Measurements from ENCODE around the gene MYH15.

Gene MYH15

DNA sequence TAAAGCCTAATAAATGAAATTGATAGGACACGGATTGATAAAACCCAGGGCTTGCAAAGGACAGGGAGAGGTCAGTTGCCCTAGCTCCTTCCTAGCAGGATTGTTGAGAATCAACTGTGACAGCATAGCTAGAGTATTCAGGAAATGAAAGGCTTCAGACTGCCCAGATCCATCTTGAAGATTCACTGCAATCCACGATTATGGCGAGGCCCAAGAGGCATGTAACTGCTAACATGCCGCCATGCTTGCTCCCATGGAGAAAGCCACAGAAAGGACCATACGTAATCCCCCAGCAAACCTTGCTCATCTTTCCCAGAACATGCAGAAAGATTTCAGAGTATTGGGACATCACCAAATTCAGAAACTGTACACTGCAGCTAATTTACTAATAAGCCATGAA lies 41.3 kb downstream of the MYH15 start:
- no peak for DNase-seq

DNA sequence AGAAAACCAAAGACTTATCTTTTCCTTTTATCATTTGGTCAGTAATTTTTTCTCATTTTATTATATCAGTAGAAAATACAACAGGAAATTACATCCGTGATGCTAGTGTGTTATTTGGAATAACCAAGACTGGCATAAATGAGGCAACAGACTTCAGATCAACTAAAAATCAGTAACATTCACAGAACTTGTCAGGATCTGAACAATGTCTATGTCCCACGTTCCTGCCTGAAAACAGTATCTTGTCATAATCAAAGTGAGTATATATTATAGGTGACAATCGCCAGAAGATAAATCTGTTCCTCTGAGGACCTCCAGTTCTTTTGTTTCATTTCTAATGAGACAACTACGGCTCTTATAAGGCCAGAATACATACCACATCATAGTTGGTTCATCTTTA lies 41.8 kb downstream of the MYH15 start:
- DNase-seq = no peak

DNA sequence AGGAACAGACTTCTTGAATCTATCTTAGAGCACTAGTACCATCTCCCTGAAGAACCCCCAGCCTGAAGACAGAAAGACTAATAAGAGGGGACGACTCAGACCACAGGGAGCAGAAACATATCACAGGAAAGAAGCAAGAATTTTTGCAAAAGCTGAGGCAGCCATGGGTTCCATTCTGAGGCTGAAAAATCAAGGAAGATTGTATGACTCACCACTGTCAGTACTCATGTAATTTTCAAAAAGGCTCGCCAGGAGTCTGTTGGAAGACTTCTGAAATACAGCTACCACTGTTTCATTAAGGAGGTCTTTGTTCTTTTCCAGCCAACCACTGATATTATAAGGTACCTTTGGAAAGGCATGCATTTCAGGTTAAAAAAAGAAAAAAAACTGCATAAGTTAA lies 47.5 kb downstream of the MYH15 start:
- DNase-seq = no peak

DNA sequence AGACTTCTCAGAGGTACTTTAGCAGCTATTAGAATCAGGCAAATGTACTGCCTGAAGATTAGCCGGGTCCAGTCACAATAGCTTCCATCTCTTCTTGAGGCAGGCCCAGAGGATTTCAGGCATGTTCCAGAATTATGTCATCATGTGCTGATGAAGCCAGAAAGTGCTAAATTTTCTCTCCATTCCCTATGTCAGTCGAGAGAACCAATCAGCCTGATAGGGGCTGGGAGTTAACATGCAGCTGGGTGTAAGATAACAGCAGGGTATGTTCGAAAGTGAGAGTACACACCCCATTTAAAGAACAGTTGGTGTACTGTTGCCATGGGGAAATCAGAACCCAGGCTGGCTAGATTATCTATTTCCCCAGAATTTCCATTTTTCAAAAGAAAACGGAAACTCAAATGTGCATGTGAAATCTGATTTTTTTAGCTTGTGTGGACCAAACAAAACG lies 48.7 kb downstream of the MYH15 start:
- DNase-seq = no peak

DNA sequence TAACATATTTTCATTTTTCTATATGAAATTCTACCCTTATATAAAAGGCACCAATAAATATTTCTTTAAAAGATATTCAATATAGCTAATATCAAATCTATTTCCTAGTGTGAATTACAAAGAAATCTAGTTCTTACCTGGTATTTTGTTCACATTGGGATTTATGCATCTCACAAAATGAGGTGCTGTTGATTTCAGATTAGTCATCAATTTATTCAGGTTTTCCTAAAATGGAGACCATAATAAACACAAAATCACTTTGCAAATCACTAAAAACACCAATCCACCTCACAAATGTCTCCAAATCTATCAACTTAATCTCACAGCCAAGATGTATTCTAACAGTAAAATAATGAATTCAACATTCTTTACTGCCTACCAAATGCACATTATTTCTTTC lies 51.2 kb downstream of the MYH15 start:
- DNase-seq = no peak

DNA sequence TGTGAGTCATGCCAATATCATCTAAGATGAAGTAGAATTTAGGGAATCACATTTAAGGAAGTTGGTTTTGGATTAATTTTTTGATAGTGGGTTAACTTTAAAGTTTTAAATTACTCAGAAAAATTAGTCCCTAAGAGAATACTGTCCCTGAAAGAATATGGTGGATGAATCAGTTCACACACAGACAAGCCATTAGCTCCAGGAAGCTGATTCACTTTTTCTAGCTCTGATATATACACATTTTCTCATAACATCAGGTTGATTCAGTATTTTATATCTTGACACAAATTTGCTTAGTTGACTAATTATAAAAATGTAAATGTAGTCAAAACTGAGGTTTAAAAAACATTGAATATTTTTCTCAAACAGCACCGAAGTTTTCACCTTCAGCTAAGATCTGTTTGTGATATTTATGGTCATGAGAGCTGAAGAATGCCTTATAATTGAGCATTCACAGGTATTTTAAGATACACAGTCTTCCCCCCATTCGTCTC lies 55.1 kb downstream of the MYH15 start:
- no peak for DNase-seq

DNA sequence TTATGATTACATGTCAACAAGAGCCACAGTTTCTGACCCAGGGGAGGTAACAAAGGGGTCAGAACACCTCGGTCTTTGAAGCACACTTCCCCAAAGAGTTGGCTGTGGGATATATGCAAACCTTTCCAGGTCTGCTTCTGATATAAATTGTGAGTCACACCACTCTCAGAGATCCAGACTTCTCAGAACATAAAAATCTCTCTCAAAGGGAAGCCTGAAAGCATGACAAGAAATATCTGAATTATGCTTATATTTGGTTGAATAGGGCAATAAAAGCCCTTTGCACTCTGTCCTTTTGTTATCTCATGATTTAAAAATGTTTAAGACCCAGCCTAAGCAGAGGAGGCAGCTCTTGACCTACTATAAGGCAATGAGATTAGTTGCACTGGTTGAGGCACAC lies 56.8 kb downstream of the MYH15 start:
- no peak for DNase-seq

DNA sequence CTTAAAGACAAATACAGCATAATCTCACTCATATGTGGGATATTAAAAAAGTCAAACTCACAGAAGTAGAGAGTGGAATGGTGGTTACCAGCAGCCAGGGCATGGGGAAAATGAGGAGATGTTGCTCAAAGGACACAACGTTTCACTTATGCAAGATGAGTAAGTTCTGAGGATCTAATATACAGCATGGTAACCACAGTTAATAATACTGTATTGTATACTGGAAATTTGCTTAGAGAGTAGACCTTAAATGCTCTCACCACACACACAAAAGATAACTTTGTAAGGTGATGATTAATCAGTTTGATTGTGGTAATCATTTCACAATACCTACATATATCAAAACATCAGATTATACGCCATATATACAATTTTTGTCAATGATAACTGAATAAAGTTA lies 60.0 kb downstream of the MYH15 start:
- no peak for DNase-seq

DNA sequence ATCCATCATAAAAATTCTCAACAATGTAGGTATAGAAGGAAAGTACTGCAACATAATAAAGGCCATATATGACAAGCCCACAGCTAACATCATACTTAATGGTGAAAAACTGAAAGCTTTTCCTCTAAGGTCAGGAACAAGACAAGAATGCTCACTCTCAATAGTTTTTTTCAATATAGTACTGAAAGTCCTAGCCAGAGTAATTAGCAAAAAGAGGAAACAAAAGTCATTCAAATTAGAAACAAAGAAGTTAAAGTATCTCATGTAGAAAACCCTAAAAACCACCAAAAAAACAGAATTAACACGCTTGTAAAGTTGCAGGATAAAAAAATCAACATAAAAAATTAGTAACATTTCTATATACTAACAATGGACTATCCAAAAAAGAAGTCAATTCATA lies 61.8 kb downstream of the MYH15 start:
- no peak for DNase-seq

DNA sequence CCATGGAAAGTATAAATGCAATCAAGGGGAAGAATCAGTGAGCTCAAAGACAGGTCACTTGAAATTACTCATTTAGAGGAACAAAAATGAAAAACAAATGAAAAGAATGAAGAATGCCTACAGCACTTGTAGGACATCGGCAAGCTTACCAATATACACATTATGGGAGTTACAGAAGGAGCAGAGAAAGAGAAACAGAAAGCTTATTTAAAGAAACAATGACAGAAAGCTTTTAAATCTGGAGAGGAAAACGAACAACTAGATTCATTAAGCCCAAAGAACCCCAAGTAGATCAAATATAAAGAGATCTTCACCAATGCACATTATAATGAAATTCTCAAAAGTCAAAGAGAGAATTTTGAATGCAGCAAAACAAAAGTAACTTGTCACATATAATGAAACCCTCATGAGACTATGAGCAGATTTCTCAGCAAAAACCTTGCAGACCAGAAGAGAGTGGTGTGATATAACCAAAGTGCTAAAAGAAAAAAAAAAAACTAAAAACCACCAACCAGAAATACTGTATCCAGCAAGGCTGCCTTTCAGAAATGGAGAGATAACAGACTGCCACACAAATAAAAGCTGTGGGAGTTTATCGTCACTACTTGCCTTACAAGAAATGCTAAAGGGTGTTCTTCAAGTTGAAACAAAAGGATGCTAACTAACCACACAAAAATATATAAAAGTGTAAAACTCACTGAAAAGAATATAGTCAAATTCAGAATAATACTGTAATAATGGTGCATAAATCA lies 63.1 kb downstream of the MYH15 start:
- no peak for DNase-seq

DNA sequence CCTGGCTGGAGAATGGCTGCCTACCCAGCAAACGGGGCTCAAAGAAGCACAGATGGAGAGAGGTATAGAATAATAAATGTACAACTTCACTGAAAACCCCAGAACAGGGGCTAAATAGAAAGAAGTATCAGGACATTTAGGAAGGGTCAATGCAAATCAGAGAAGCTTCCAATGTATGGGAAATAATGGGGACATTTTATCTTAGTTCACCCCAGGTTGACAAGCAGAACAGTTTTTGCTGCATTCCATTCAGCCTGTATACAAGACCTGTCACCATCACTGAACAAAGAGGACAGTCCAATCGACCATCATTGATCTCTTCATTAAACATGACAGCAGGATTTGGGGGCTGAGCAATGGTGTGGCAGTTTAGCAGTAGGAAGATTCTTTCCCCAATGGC lies 68.1 kb downstream of the MYH15 start:
- DNase-seq = no peak

DNA sequence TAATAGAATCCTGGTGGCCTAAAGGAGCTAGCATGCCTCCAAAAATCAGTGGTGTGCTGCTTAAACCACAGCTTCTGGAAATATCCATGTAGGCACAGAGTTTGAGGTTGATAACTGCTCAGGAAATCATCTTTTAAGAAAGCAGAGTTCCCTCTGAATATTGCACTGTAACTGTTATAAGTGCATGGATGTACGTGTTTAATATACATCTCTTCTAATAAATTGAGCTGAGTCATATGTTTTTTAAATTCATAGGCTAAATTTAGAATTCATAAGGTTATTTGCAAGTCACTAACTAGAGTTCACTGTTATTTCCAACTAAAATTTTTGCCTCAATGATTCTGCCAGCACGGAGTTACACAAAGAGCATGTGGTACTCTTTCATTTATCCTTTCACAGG lies 68.9 kb downstream of the MYH15 start:
- DNase-seq = no peak

DNA sequence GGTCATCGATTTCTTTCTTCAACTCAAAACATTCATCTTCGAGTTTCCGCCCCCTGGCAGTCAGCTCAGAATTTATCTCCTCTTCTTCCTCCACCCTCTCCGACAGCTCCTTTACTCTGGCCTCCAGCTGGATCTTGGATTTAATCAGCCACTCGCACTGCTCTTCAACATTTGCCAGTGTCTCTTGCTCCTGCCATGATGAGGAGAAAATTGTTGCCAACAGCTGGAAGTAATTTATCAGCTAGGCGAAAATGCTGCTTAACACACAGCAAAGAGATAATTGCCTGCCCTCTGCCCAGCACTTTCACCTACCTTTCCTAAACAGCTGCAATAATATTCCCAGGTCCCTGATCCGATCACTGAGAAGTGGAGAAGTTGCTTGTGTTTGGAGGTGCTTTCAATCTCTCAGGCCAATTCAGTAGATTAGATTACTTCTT lies 69.3 kb downstream of the MYH15 start:
- no peak for DNase-seq

DNA sequence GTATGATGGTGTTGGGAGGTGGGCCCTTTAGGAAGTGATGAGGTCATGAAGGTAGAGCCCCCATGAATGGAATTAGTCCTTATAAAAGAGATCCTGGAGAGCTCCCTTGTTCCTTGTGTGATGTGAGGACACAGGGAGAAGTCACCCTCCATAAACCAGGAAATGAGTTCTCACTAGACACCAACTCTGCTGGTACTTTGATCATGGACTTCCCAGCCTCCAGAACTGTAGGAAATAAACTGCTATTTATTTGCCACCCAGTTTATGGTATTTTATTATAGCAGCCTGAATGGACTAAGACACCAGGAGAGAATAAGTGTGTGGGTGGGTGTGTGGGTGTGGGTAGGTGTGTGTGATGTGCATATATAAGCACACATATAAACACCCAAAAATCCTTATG lies 71.9 kb downstream of the MYH15 start:
- no peak for DNase-seq

DNA sequence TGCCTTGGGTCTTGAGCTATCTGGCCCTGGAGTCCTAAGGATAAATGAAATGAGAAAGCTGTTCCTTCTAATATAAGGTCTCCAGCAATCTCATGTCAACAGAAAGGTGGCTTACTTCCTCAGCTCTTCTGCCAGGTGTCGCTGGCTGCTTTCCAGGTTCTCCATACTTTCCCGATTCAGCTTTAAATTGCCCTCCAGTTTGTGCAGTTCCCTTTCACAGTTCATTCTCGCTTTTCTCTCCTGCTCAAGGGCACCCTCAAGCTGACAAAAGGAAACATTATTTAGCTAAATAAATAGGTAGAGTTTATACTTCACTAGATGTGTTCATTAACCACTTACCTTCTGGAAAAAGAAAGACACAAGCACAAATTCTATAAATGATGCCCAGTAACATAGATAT lies 73.0 kb downstream of the MYH15 start:
- no peak for DNase-seq

DNA sequence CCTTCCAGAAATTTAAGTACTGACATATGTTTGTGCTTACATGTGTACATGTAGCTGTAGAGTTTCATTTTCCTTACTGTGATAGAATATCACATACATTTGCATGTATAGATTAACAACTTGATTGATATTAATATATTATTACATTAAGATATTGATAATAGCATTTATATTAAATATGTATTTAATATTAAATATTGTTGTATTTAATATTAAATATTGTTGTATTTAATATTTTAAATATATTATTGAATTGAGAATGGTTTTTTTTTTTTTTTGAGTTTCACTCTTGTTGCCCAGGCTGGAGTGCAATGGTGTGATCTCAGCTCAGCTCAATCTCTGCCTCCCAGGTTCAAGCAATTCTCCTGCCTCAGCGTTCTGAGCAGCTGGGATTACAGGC lies 76.5 kb downstream of the MYH15 start:
- DNase-seq = no peak

DNA sequence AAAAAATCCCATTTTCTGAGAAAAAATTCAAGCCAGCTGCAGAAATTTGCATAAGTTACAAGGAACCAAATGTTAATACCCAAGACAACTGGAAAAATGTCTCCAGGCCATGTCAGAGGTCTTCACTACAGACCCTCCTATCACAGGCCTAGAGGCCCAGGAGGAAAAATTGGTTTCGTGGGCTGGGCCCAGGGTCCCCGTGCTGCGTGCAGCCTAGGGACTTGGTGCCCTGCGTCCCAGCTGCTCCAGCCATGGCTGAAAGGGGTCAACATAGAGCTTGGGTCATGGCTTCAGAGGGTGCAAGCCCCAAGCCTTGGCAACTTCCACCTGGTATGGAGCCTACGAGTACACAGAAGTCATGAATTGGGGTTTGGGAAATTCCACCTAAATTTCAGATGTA lies 78.0 kb downstream of the MYH15 start:
- no peak for DNase-seq

DNA sequence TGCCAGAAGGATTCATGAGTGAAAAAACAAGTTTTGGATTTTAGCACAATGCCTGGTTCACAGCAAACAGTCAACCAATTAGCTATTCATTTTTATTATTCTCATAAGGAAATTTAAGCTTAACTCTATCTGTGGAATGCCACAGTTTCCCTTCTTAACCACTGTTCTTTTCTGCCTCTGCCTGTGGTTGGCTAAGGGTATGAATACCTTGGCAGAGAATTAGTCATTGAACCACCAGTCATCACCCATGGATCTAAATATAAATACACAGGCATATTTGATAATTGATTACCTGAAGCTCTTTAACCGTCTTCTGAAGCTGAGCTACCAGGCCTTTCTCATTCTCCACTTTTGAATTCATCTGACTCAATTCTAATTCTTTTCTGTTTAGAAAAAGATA lies 79.9 kb downstream of the MYH15 start:
- DNase-seq = no peak

DNA sequence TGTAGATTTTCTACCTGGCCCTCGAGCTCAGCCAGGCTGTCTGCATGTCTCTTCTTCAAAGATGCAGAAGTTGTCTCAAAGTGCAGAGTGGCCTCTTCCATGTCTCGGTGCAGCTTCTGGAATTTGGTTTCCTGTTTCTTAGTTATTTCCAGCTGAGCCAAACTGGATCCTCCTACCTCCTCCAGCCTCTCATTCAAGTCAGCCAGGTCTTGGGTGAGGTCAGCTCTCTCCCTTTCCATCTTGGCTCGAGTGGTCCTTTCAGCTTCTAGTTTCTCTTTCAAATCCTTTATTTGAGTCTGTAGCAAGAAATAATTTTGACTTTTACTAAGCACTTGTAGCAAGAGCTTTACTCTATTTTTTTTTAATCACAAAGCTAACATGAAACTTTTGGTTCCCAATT lies 81.8 kb downstream of the MYH15 start:
- DNase-seq = no peak

DNA sequence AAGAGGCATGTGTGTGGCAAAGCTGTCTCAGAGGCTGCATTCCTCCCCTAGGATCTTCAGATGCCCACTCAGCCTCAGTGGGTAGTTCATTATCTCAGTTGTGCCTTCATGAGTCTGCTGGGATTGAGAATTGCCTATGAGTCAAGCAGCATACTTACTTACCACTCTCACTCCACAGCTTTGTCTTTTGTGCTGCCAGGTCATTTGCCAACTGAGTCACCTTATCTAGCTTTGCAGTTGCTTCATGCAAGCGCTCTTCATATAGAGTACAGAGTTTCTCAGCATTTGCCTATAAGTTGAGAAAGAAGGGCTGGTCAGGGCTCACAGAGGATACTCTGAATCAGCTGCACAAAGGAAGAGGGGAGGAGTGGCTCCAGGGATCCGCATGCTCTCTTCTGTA lies 89.5 kb downstream of the MYH15 start:
- DNase-seq = no peak

DNA sequence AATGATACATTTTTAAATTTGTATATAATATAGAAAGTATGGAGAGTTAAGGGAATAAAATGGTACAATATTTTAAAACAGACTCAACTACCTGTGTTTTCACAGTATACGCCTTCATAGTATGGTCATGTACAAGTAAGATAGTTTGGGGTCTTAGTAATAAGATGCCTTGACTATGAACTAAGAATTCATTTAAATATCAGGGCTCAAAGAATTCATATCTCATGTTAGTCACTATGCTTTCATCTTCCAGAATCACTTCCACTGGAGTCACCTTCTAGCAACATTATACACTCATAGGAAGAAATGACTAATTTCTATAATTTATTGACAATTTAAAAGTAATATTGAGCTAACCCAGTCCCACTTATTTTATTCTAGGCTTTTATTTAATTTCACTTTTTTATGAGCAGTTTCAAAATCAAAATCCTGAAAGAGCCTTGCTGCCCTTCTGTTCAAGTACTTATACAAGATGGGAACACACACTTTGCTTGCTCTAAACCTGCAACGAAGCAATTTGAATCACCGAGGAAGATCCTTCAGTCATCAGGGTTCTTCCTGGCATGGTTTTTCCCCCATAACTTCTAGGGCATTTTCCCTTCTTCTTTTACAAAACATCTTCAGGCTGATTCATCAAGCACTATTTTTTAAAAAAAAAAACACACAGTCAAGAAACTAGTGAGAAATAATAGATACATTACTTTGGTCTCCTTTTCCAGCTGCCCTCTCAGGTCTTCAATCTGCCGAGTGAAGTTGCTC lies 94.1 kb downstream of the MYH15 start:
- DNase-seq = no peak

DNA sequence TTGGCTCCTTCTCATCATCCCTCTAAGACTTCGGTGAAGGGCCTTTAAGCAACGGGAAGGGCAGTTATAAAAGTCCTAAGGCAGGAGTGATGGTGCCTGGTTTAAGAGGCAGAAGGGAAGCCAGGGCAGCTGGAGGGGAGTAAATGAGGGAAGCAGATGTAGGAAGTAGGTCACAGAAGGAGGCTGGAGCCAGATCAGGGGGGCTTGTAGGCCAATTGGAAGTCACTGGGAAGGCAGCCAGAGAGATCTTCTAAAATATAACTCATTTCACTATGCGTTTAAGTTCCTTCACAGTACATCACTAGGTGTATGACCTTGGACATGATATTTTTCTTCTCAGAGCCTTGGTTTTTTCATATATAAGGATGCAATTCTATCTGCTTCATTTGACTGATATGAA lies 94.7 kb downstream of the MYH15 start:
- DNase-seq = no peak

DNA sequence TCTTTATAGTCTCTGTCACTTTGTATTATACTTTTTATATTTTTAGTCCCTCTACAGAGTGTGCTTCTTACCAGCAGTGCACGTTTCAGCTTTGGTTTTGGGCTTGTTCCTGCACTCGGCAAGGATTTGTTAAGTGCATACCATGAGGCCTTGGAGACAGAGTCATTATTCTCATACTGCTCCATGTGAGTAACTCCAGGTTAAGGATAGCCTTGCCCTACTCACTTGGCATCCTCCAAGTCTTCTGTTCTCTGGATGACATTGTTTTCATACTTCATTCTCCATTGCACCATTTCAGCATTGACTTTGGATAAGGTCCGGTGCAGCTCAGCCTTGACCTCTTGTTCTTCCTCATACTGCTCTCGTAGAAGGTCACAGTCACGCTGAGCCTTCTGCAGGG lies 96.4 kb downstream of the MYH15 start:
- DNase-seq = no peak

DNA sequence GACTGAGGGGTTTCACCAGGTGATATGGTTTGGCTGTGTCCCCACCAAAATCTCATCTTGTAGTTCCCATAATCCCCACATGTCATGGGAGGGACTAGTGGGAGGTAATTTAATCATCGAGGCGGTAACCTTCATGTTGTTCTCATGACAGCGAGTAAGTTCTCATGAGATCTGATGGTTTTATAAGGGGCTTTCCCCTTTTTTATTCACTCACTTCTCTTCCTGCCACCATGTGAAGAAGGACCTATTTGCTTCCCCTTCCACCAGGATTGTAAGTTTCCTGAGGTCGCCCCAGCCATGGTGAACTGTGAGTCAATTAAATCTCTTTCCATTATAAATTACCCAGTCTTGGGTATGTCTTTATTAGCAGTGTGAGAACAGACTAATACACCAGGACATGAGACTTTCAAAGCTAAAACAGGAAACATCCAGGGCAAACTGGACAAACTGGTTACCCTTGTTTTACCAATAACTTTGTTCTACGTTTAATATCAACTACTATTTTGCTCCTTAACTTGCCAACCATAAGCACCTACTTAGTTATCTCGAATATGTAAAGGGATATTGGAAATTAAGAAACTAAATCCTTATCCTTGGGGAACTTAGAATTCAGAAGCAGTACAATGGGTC lies 98.2 kb downstream of the MYH15 start:
- DNase-seq = no peak
